ENCODE measurements around the gene FOXC1. TPM values are rescaled to one million over a fixed set of nuclear protein-coding genes. Genes with fewer than 3 reads are reported as not detected.

The FOXC1 gene
- total RNA-seq, 1 experiment from 2014 or later, result 7.3 TPM

GRCh38 chr6:1589208-1589607 is 20.5 kb upstream of the FOXC1 start:
- H3F3A ChIP-seq (ENCODE audit: low read length, unreplicated experiment), result no peaks in the 10 kb centered on the region
- POLR2A ChIA-PET (ENCODE audit: unreplicated experiment), result no interaction called here
- CTCF ChIA-PET, result no interaction called here
- H3K27me3 ChIP-seq (ENCODE audit: low read length), result peaks cover 36% of the 10 kb centered on the region
- H3K9me3 ChIP-seq (ENCODE audit: low read length), result no peaks in the 10 kb centered on the region
- H3K4me1 ChIP-seq (ENCODE audit: insufficient read depth, low read length), result peaks cover 7% of the 10 kb centered on the region; the same call in 1 of the 2 replicates
- intact Hi-C loops (cut with micrococcal nuclease), result no loop called here
- DNase-seq, result no peak
- no peaks in the 10 kb centered on the region for H3K9me2 ChIP-seq (replicated peaks; ENCODE audit: low read length)
- H4K20me1 ChIP-seq (ENCODE audit: low read length), result no peaks in the 10 kb centered on the region
- ATAC-seq, result no peak
- no peak overlapping the region for H3K4me3 ChIP-seq (ENCODE audit: low read length)
- H3K4me2 ChIP-seq (ENCODE audit: low read length), result no peak overlapping the region
- H3K79me2 ChIP-seq (ENCODE audit: low read length), result no peaks in the 10 kb centered on the region
- H3K9ac ChIP-seq (ENCODE audit: low read length), result no peak overlapping the region
- no TSS peak for BruUV-seq (replicated peaks)
- H3K36me3 ChIP-seq (ENCODE audit: low read depth, low read length), result no peaks in the 10 kb centered on the region
- TF ChIP-seq EZH2 (IDR thresholded peaks at IDR 0.05; ENCODE audit: low read length, unreplicated experiment) (no peak), EZH2phosphoT487 (IDR thresholded peaks at IDR 0.05; ENCODE audit: borderline replicate concordance, low read length) (no peak)
- H2AFZ ChIP-seq (ENCODE audit: low read length), result no peak overlapping the region
- no peak overlapping the region for H3K27ac ChIP-seq (ENCODE audit: low read length)

- DNase-seq, result no peak
- POLR2A ChIA-PET (ENCODE audit: unreplicated experiment), result no interaction called here
- H4K20me1 ChIP-seq (ENCODE audit: low read length), result no peaks in the 10 kb centered on the region
- H3K36me3 ChIP-seq (ENCODE audit: low read depth, low read length), result no peaks in the 10 kb centered on the region
- H3F3A ChIP-seq (ENCODE audit: low read length, unreplicated experiment), result no peaks in the 10 kb centered on the region
- H3K9me3 ChIP-seq (ENCODE audit: low read length), result no peaks in the 10 kb centered on the region
- peaks cover 18% of the 10 kb centered on the region; the same call in 1 of the 2 replicates for H3K4me1 ChIP-seq (ENCODE audit: insufficient read depth, low read length)
- intact Hi-C loops (cut with micrococcal nuclease), result no loop called here
- no TSS peak for BruUV-seq (replicated peaks)
- no peak overlapping the region for H3K9ac ChIP-seq (ENCODE audit: low read length)
- no peaks in the 10 kb centered on the region for H3K79me2 ChIP-seq (ENCODE audit: low read length)
- no peak overlapping the region for H3K4me3 ChIP-seq (ENCODE audit: low read length)
- no peak for ATAC-seq
- no peaks in the 10 kb centered on the region for H3K9me2 ChIP-seq (replicated peaks; ENCODE audit: low read length)
- peaks cover 28% of the 10 kb centered on the region for H3K27me3 ChIP-seq (ENCODE audit: low read length)
- no peak overlapping the region for H3K27ac ChIP-seq (ENCODE audit: low read length)
- TF ChIP-seq EZH2 (IDR thresholded peaks at IDR 0.05; ENCODE audit: low read length, unreplicated experiment), result no peak
- TF ChIP-seq EZH2phosphoT487 (IDR thresholded peaks at IDR 0.05; ENCODE audit: borderline replicate concordance, low read length), result no peak
- no peak for TF ChIP-seq CTCF (conservative IDR thresholded peaks at IDR 0.05; ENCODE audit: low read depth, low read length)
- no peak overlapping the region for H3K4me2 ChIP-seq (ENCODE audit: low read length)
- CTCF ChIA-PET, result no interaction called here
- H2AFZ ChIP-seq (ENCODE audit: low read length), result no peak overlapping the region
Observed at GRCh38 chr6:1590580-1590979, 19.1 kb upstream of the FOXC1 start.

- ChIA-PET CTCF (no interaction called here), POLR2A (ENCODE audit: unreplicated experiment) (no interaction called here)
- ATAC-seq, result no peak
- no peak overlapping the region for H3K27ac ChIP-seq (ENCODE audit: low read length)
- H3K9me3 ChIP-seq (ENCODE audit: low read length), result no peaks in the 10 kb centered on the region
- H3K4me2 ChIP-seq (ENCODE audit: low read length), result no peak overlapping the region
- no peaks in the 10 kb centered on the region for H4K20me1 ChIP-seq (ENCODE audit: low read length)
- intact Hi-C loops (cut with micrococcal nuclease), result no loop called here
- no peak for DNase-seq
- no TSS peak for BruUV-seq (replicated peaks)
- no peak overlapping the region for H3K4me3 ChIP-seq (ENCODE audit: low read length)
- H3K79me2 ChIP-seq (ENCODE audit: low read length), result no peaks in the 10 kb centered on the region
- no peaks in the 10 kb centered on the region for H3K9me2 ChIP-seq (replicated peaks; ENCODE audit: low read length)
- peaks cover 22% of the 10 kb centered on the region for H3K27me3 ChIP-seq (ENCODE audit: low read length)
- H2AFZ ChIP-seq (ENCODE audit: low read length), result no peak overlapping the region
- H3F3A ChIP-seq (ENCODE audit: low read length, unreplicated experiment), result no peaks in the 10 kb centered on the region
- H3K36me3 ChIP-seq (ENCODE audit: low read depth, low read length), result no peaks in the 10 kb centered on the region
- H3K9ac ChIP-seq (ENCODE audit: low read length), result no peak overlapping the region
- peaks cover 18% of the 10 kb centered on the region; the same call in 1 of the 2 replicates for H3K4me1 ChIP-seq (ENCODE audit: insufficient read depth, low read length)
- TF ChIP-seq CTCF (conservative IDR thresholded peaks at IDR 0.05; ENCODE audit: low read depth, low read length) (no peak), EZH2 (IDR thresholded peaks at IDR 0.05; ENCODE audit: low read length, unreplicated experiment) (no peak), EZH2phosphoT487 (IDR thresholded peaks at IDR 0.05; ENCODE audit: borderline replicate concordance, low read length) (no peak)
Observed at GRCh38 chr6:1591243-1591642, 18.5 kb upstream of the FOXC1 start.
